NCI-H82 treated with DMSO at 0.1 percent for 48 hours (cell line): Measurements from ENCODE around the gene GALNT18.

Source experiments
- DNase-seq: peaks from one replicate; lab custom pipeline; 2025; ENCODE audit not compliant: unreplicated experiment; lab: John Stamatoyannopoulos, UW

The GALNT18 gene

GRCh38 chr11:11624926-11625325 is 3.1 kb upstream of the GALNT18 start:
- no peak for DNase-seq

DNA sequence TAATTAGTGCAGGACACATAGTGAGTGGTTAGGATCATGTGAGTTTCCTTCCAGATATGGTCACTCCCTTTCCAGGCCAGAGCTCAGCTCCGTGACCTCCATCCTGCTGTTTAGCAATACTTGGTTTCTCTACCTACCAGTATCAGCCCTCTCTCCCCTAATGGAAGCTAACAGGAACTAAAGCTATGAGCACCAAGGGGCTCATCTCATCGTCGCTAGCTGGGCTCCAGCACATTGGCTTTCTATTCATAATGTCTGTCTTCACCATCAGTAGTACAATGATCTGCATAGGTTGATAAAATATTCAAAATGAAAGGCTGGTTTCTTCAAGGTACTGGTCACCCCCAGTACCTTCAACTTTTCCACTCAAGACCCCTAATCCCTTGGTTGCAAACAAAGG is 2.4 kb upstream of the GALNT18 start:
- no peak for DNase-seq

- no peak for DNase-seq
These were observed 967 bp upstream of the GALNT18 start for GRCh38 chr11:11622772-11623171.

- DNase-seq = no peak
These were observed 518 bp upstream of the GALNT18 start for GRCh38 chr11:11622340-11622706.

DNA sequence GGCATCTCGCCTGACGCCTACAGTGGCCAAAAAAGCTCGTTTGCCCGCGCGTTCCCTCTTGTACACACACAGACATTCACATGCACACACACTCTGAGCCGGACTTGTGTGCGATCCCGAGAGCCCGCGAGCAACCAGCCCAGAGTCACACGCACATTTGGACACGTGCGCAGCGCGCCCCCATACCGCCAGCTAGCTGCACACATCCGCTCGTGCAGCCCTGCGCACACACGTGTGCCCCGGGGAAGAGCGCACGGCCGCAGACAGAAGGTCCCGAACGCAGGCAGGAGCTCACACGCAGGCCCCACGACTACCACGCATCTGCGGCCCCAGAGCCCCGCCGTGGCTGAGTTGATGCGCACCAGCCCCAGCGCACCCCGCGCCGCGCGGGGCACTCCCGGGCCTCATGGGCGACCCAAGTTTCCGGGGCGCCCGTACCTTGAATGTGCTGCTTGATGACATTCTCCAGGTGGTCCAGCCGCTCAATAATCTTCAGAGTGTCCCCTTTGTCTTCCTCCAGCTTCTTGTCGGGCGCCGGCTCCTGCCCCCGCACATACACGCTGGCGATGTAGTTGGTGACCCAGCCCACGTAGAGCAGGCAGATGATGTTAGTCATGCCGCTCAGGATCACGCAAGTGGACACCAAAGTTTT is 758 bp downstream of the GALNT18 start:
- no peak for DNase-seq

GRCh38 chr11:11620173-11620920 is 1.5 kb downstream of the GALNT18 start:
- DNase-seq = no peak

- no peak for DNase-seq
These were observed 2.8 kb downstream of the GALNT18 start for GRCh38 chr11:11618973-11619435.

GRCh38 chr11:11615086-11615485 is 6.7 kb downstream of the GALNT18 start:
- no peak for DNase-seq

DNA sequence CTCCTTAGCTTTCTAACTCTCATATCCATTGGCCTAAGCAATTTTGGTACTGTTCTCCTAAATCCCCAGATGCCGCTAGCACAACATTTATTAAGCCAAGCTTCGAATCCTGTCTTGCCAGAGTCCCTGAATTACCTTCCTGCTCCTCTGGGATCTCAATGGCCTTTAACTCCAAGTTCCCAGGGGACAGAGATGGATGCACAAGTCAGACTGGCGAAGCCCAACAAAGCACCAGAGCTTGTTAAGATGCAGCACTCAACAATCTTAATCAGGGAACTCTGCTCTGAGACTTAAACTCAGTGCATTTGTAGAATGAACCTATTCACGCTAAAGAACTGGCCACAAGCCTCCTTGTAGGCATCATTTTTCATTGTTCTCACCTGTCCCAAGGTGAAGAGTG is 9.4 kb downstream of the GALNT18 start:
- DNase-seq = no peak

DNA sequence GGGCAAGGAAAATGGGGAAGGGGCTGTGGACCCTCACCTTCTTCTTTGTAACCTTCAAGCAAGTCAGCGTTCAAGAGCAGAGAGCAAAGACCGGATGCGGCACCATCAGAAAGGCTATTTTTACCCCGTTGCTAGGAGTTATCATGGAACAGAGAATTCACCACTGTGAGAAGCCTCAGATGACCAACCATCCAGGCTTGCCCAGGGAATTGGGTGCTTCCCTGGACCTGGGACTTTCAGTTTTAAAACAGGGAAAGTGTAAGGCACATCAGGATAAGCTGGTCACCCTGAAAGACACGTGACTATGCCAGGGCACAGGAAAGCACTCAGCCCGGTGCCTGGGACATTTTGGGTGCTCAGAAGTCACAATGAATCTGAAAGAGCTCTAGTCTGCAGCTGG is 10.4 kb downstream of the GALNT18 start:
- no peak for DNase-seq

DNA sequence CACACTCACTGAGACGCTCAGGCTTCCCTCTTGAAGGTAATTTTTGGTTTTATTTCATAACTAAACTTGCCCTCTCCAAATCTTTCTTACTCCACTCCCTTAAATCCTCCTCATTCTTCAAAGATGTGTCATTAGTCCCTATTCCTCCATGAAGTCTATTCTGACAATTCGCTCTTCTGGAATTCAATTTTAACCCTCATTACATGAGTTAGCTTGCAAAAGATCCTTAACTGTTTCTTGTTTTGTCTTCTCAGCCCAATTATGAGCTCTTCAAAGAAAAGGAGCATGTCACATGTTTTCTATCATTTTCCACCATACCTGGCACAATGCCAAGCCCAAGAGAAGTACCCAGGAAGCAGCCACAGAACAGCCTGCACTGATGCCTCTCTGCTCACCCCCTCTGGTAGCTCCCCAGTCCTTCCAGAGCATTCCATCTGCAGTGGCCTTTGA is 13.0 kb downstream of the GALNT18 start:
- DNase-seq = no peak

- no peak for DNase-seq
These were observed 14.0 kb downstream of the GALNT18 start for GRCh38 chr11:11607772-11608171.

DNA sequence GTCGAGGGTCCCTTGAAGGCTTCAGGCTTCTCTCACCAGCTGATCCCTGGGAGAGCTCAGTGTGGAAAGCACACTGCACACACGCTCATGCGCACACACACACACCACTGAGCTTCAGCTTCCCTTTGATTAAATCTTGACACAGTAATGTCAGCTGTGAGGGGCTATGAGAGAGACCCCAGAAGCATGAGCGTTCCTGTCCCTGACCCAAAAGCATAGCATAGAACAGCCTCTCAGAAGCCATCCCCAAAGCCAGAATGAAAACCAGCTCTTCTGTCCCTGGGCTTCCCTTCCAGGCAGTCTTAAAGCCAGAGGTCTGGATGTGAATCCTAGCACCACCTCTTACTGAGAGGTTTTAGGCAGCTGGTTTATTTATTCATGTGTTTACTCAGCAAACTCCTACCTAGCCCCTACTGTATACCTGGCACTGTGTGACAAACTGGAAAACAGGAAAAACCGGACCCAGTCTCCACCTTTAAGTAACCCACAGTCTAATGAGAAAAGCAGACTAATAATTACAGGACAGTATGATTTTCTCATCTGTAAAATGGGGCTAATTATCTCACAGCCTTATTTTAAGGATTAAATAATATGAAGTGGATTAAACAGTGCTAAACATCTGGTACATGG is 15.9 kb downstream of the GALNT18 start:
- no peak for DNase-seq

- no peak for DNase-seq
These were observed 16.6 kb downstream of the GALNT18 start for GRCh38 chr11:11605181-11605580.

GRCh38 chr11:11604370-11604990 is 17.3 kb downstream of the GALNT18 start:
- DNase-seq = no peak

GRCh38 chr11:11602011-11602410 is 19.8 kb downstream of the GALNT18 start:
- no peak for DNase-seq

- DNase-seq = no peak
These were observed 21.5 kb downstream of the GALNT18 start for GRCh38 chr11:11600288-11600687.

DNA sequence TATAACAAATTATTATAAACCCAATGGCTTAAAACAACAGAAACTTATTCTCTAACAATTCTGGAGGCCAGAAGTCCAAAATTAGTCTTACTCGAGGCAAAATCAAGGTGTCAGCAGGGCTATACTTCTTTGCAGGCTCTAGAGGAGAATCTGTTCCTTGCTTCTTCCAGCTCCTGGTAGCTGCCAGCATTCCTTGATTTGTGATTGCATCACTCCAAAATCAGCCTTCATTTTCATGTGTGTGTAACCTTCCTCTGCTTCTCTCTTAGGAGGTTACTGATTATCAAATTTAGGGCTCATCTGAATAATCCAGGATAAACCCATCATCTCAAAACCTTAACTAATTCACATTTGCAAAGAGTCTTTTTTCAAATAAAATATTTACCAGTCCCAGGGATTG is 23.6 kb downstream of the GALNT18 start:
- DNase-seq = no peak

GRCh38 chr11:11594162-11594561 is 27.6 kb downstream of the GALNT18 start:
- DNase-seq = no peak

DNA sequence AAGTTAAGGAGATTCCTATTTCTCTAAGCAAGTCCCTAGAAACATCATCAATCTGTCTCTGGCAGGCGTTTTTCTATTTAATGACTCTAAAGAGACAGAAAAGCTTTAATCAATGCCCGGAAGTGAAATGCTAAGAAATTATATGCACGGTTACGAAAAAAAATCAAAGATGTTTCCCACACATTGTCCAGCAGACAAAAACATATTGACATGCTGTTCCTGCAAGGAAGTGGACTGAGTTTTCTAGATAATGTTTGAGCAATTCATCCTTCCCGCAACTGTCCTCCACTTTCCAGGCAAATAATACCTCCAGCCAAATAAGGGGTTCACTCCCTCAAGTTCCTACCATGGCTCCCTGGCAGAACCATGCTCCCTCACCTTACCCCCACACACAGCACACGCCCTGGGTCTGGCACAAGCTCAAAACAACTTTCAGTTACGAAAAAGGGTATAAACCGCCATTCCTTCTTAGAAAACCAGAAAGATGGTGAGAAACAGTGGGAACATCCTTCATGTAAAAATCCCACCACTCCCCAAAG is 29.6 kb downstream of the GALNT18 start:
- no peak for DNase-seq

GRCh38 chr11:11589437-11589836 is 32.4 kb downstream of the GALNT18 start:
- DNase-seq = no peak
